Upper lobe of left lung (tissue), 6 donors: ENCODE results near the gene PRSS33. TPM values are rescaled to one million over a fixed set of nuclear protein-coding genes. Genes with fewer than 3 reads are reported as not detected.

Experiments used
- ATAC-seq, 2 donors: fragments of 200-7000 bp; cut with Tn5 transposase; one replicate each; pipeline ENCODE4 v1.9.1; 2022; ENCODE audit warnings: mild to moderate bottlenecking in 2 of 2, moderate library complexity in 2 of 2; ENCODE audit not compliant: low FRiP score in 2 of 2
- DNase-seq, 2 donors: peaks; one replicate each; pipeline ENCODE4 v3.0.0-alpha.2; 2019 to 2020
- H3K27ac ChIP-seq, 4 donors: fragments of 200-600 bp; sonication (generic); one replicate each; pipeline ENCODE4 v1.5.1; 2016 to 2019
- H3K27me3 ChIP-seq, 4 donors: fragments of 200-600 bp; sonication (generic); one replicate each; pipeline ENCODE4 v1.5.1; 2017 to 2019
- H3K36me3 ChIP-seq, 4 donors: fragments of 200-600 bp; sonication (generic); one replicate each; pipeline ENCODE4 v1.5.1; 2016 to 2019
- H3K4me1 ChIP-seq, 4 donors: fragments of 200-600 bp; sonication (generic); one replicate each; pipeline ENCODE4 v1.5.1; 2018 to 2019
- H3K4me3 ChIP-seq, 4 donors: fragments of 200-600 bp; sonication (generic); one replicate each; pipeline ENCODE4 v1.5.1; 2017 to 2019; ENCODE audit warnings: mild to moderate bottlenecking in 2 of 4, moderate library complexity in 1 of 4
- H3K9me3 ChIP-seq, 4 donors: fragments of 200-600 bp; sonication (generic); one replicate each; pipeline ENCODE4 v1.5.1; 2018 to 2019
- CTCF ChIP-seq, 6 experiments: fragments of 450-650 bp in 4 of 6; fragments of 200-600 bp in 2 of 6; sonication (generic) in 2 of 6; IDR thresholded peaks; one replicate each; pipeline ENCODE4 v1.5.1; 2016 to 2019; ENCODE audit warnings: antibody characterized with exemption in 6 of 6
- EP300 ChIP-seq, 4 donors: sonication (generic); formaldehyde crosslinking; IDR thresholded peaks; one replicate each; pipeline ENCODE4 v1.5.1; 2017; ENCODE audit warnings: antibody characterized with exemption in 4 of 4, control low read depth in 2 of 4
- POLR2A ChIP-seq, 4 donors: fragments of 450-650 bp; IDR thresholded peaks; one replicate each; pipeline ENCODE4 v1.5.1; 2016 to 2017; ENCODE audit warnings: antibody characterized with exemption in 4 of 4, mild to moderate bottlenecking in 2 of 4
- POLR2AphosphoS5 ChIP-seq, 2 donors: sonication (generic); formaldehyde crosslinking; IDR thresholded peaks; one replicate each; pipeline ENCODE4 v1.5.1; 2017; ENCODE audit warnings: antibody characterized with exemption in 2 of 2
- WGBS, 2 donors: methylation state at CpG; one replicate each; pipeline ENCODE4 v1.1.5; 2017 to 2018; 5-methylcytosine and 5-hydroxymethylcytosine counted together
- total RNA-seq, 6 donors: library from RNA; depleted of rRNA in 4 of 6; stranded (reverse); fragments of >200 nt in 4 of 6; gene quantifications; one replicate each; pipeline versions ENCODE4 v1.1.0 to v1.2.1, GENCODE V29; 2016 to 2021
- donor health status: DM: no; HTN: no; CAD: no; lungs with moderate emphysema.
- donor health status: DM: no; HTN: yes; CAD: no; lungs with severe emphysema.

The PRSS33 gene
- total RNA-seq, 6 donors from 2014 or later = 0.20 to 0.92 TPM; not detected in 4

DNA sequence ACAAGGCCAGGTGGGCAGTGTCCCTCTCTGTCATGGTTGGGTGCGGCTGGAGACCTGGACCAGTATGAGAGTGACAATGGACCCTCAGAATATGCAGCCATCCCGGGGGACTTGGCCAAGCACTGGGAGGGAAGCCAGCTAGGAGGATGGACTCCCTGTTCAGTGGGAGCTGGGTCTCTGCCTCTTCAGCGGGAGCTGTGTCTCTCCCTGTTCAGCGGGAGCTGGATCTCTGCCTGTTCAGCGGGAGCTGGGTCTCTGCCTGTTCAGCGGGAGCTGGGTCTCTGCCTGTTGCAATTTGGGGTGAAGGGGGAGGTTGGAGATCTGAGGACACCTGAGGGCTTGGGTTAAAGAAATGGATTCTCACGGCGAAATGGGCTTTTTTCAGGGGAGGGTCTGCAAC lies 3.8 kb upstream of the PRSS33 start:
- H3K27me3 ChIP-seq = peaks cover 0 to 10% (median 4%) of the 10 kb centered on the region in 4 donors
- H3K4me1 ChIP-seq = peaks cover 0 to 1% (median 0%) of the 10 kb centered on the region in 4 donors
- no peak overlapping the region for H3K4me3 ChIP-seq
- no peaks in the 10 kb centered on the region for H3K9me3 ChIP-seq
- ATAC-seq = no peak
- DNase-seq = no peak
- H3K36me3 ChIP-seq = no peaks in the 10 kb centered on the region
- no peak overlapping the region for H3K27ac ChIP-seq
- WGBS, 2 donors = 83 to 84% methylated on average over 8 of the region's 8 CpGs
- no peak for TF ChIP-seq CTCF (IDR thresholded peaks at IDR 0.05)
- no peak for TF ChIP-seq POLR2A (IDR thresholded peaks at IDR 0.05)
- no peak for TF ChIP-seq POLR2AphosphoS5 (IDR thresholded peaks at IDR 0.05)
- TF ChIP-seq EP300 (IDR thresholded peaks at IDR 0.05) = no peak

- Histone ChIP-seq H3K27ac (no peak overlapping the region), H3K4me1 (peaks cover under 1 to 6% (median 3%) of the 10 kb centered on the region in 4 donors), H3K36me3 (no peaks in the 10 kb centered on the region), H3K27me3 (peaks cover 0 to 15% (median 6%) of the 10 kb centered on the region in 4 donors), H3K9me3 (no peaks in the 10 kb centered on the region), H3K4me3 (no peak overlapping the region)
- ATAC-seq = no peak
- WGBS, 2 donors = 83 to 91% methylated on average over 5 of the region's 5 CpGs
- no peak for DNase-seq
- no peak for TF ChIP-seq POLR2A (IDR thresholded peaks at IDR 0.05)
- TF ChIP-seq CTCF (IDR thresholded peaks at IDR 0.05) = no peak
- no peak for TF ChIP-seq POLR2AphosphoS5 (IDR thresholded peaks at IDR 0.05)
- no peak for TF ChIP-seq EP300 (IDR thresholded peaks at IDR 0.05)
Measured at GRCh38 chr16:2790631-2791030, 3.3 kb upstream of the PRSS33 start.

GRCh38 chr16:2787961-2788360 lies 601 bp upstream of the PRSS33 start:
- DNase-seq = no peak
- peaks cover 0 to 25% (median 15%) of the 10 kb centered on the region in 4 donors for H3K27me3 ChIP-seq
- no peaks in the 10 kb centered on the region for H3K9me3 ChIP-seq

DNA sequence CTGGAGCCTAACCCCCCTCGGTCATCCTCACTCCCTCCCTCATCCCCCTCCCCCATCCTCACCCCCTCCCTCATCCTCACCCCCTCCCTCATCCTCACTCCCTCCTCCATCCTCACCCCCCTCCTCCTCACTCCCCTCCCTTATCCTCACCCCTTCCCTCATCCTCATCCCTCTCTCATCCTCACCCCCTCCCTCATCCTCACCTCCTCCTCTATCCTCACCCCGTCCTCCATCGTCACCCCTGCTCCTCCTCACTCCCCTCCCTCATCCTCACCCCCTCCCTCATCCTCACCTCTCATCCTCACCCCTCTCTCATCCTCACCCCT lies 571 bp downstream of the PRSS33 start:
- Histone ChIP-seq H3K9me3 (no peaks in the 10 kb centered on the region), H3K27ac (no peak overlapping the region), H3K36me3 (no peaks in the 10 kb centered on the region), H3K4me1 (peaks cover 4 to 15% (median 11%) of the 10 kb centered on the region in 4 donors), H3K27me3 (peaks cover 0 to 25% (median 15%) of the 10 kb centered on the region in 4 donors), H3K4me3 (no peak overlapping the region)
- DNase-seq = no peak
- 59 to 67% methylated on average over 3 of the region's 3 CpGs for WGBS, 2 donors
- TF ChIP-seq CTCF (IDR thresholded peaks at IDR 0.05) (no peak), EP300 (IDR thresholded peaks at IDR 0.05) (no peak), POLR2AphosphoS5 (IDR thresholded peaks at IDR 0.05) (no peak), POLR2A (IDR thresholded peaks at IDR 0.05) (no peak)
- no peak for ATAC-seq

More at GRCh38 chr16:2787961-2788360, 601 bp upstream of the PRSS33 start:
- Histone ChIP-seq H3K4me3 (no peak overlapping the region), H3K4me1 (peaks cover 4 to 15% (median 11%) of the 10 kb centered on the region in 4 donors), H3K27ac (no peak overlapping the region), H3K36me3 (no peaks in the 10 kb centered on the region)
- WGBS, 2 donors = 29 to 41% methylated on average over 5 to 7 of the region's 7 CpGs
- no peak for TF ChIP-seq EP300 (IDR thresholded peaks at IDR 0.05)
- no peak for TF ChIP-seq POLR2A (IDR thresholded peaks at IDR 0.05)
- TF ChIP-seq POLR2AphosphoS5 (IDR thresholded peaks at IDR 0.05) = no peak
- TF ChIP-seq CTCF (IDR thresholded peaks at IDR 0.05) = no peak
- ATAC-seq = no peak

GRCh38 chr16:2786061-2786825 lies 1.1 kb downstream of the PRSS33 start:
- TF ChIP-seq EP300 (IDR thresholded peaks at IDR 0.05) = no peak
- no peak for TF ChIP-seq POLR2AphosphoS5 (IDR thresholded peaks at IDR 0.05)
- TF ChIP-seq CTCF (IDR thresholded peaks at IDR 0.05) = no peak
- no peak for TF ChIP-seq POLR2A (IDR thresholded peaks at IDR 0.05)
- Histone ChIP-seq H3K9me3 (no peaks in the 10 kb centered on the region), H3K4me1 (peaks cover 4 to 15% (median 11%) of the 10 kb centered on the region in 4 donors), H3K27ac (no peak overlapping the region), H3K4me3 (no peak overlapping the region), H3K36me3 (no peaks in the 10 kb centered on the region), H3K27me3 (peaks cover 0 to 25% (median 15%) of the 10 kb centered on the region in 4 donors)
- WGBS, 2 donors = 38 to 55% methylated on average over 11 to 15 of the region's 15 CpGs
- no peak for ATAC-seq
- DNase-seq = no peak
